Measurements from ENCODE around the gene SUGCT.

DNA sequence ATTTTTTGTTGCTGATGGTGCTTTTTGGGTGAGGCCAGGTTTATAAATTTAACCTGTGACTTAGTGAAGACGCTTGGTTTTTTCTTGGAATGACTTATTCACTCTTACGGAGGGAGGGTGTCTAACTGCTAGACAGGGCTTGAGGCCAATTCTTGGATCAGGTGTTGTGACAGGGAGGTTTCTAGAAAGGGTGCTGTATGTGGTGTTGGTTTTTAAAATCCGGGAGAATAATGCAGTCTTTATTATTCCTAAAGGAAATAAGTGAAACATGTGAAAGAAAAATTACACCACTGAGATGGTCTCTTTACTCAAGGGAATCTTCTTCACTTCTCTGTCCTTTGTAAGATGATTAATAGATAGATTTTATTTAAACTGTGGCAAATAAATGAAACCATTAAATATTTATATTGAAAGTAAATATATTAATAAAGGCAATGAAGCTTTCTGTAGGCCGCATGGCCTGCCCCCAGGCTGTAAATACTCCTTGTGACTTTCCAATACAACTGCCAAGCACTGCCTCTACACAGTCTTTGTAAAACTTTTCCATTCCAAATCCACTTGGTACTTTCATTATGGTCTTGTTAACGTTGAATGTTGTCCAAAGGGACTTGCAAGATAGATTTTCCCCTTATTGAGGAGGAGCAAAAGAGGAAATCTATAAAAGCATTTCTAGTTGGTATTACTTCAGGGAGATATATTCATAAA, 323.1 kb downstream of the SUGCT start:
- no peak for TF ChIP-seq POLR2A (IDR thresholded peaks at IDR 0.05)
- TF ChIP-seq, protein P1, sequence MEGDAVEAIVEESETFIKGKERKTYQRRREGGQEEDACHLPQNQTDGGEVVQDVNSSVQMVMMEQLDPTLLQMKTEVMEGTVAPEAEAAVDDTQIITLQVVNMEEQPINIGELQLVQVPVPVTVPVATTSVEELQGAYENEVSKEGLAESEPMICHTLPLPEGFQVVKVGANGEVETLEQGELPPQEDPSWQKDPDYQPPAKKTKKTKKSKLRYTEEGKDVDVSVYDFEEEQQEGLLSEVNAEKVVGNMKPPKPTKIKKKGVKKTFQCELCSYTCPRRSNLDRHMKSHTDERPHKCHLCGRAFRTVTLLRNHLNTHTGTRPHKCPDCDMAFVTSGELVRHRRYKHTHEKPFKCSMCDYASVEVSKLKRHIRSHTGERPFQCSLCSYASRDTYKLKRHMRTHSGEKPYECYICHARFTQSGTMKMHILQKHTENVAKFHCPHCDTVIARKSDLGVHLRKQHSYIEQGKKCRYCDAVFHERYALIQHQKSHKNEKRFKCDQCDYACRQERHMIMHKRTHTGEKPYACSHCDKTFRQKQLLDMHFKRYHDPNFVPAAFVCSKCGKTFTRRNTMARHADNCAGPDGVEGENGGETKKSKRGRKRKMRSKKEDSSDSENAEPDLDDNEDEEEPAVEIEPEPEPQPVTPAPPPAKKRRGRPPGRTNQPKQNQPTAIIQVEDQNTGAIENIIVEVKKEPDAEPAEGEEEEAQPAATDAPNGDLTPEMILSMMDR (IDR thresholded peaks at IDR 0.05) = no peak
